GM23248 (cell line): Measurements from ENCODE around the gene LSM2.

Experiments
- EZH2 ChIP-seq: fragments of 200-600 bp; sonication (generic); IDR thresholded peaks from 2 replicates; pipeline ENCODE4 v1.6.1; 2018; ENCODE audit warnings: antibody characterized with exemption, mild to moderate bottlenecking; ENCODE audit not compliant: insufficient read depth, poor library complexity, severe bottlenecking
- EZH2phosphoT487 ChIP-seq: fragments of 200-600 bp; sonication (generic); IDR thresholded peaks from 2 replicates; pipeline ENCODE4 v1.6.1; 2018; ENCODE audit warnings: antibody characterized with exemption, moderate library complexity, mild to moderate bottlenecking, low read depth; ENCODE audit not compliant: insufficient read depth

DNA sequence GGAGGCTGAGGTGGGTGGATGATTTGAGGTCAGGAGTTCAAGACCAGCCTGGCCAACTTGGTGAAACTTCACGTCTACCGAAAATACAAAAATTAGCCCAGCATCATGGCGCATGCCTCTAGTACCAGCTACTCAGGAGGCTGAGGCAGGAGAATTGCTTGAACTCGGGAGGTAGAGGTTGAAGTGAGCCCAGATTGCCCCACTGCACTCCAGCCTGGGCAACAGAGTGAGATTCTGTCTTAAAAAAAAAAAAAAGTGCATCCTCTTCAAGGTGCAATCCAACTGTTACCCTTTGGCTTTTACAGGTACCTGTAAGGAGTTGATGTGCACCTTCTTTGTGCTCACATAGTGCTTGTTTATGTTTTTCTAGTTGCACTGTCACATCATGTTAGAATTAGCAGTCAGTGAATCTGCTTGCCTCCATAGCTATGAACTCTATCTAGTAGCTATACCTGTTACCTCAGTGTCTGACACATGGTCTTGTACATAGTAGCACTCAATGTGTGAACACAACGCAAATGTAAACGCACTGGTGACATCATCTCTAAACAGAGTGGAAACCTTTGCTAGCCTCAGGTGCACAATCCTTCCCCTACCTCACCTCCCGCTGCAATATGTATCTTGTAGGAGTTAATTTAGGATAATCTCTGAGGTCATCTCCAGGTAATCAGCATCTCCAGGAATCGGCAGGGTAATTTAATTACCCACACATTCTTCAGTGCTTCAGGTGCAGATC, 57.3 kb downstream of the LSM2 start:
- TF ChIP-seq EZH2 (no peak), EZH2phosphoT487 (no peak)
